ENCODE results near the gene ZNRF4.
A peak's percentile ranks its signal among the peaks of the same experiment; 100 is the strongest.
"Not testable (repeated sequence)": the region's sequence is repeated elsewhere in the genome, so short reads cannot be mapped to it uniquely, and the experiment has no call there.

ZNRF4 gene

DNA sequence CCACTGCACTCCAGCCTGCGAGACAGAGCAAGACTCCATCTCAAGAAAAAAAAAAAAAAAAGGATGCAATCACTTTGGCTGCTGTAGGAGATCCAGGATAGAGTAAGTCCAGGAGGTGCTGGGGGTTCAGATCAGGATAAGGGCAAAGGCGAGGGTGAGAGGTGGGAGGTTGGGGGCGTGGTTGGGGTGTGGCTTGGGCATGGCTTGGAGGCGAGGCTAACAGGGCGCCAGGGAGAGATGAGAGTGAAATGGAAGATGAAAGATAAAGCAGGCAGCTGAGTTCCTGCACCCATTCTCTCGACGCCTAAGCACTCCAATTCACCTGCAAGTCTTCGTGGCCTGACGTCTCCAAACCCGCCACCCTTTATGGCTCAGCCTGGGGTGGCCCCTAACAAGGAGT is 25.0 kb upstream of the ZNRF4 start:
- no peaks in the 10 kb centered on the region for H3K36me3 ChIP-seq (ENCODE audit: insufficient read depth, low read length)
- no peak overlapping the region for H2AFZ ChIP-seq (ENCODE audit: low read length, unreplicated experiment)
- no peak overlapping the region for H3K27ac ChIP-seq (ENCODE audit: low read depth, low read length)
- peaks cover 2% of the 10 kb centered on the region for H3K4me1 ChIP-seq (ENCODE audit: control insufficient read depth, insufficient read depth, low read length, unreplicated experiment)
- H3K4me3 ChIP-seq (ENCODE audit: low read depth, low read length): no peak overlapping the region
- no peaks in the 10 kb centered on the region for H3K79me2 ChIP-seq (ENCODE audit: control insufficient read depth, insufficient read depth, low read length, unreplicated experiment)
- H3K27me3 ChIP-seq (ENCODE audit: insufficient read depth, low read length): peaks cover 15% of the 10 kb centered on the region

DNA sequence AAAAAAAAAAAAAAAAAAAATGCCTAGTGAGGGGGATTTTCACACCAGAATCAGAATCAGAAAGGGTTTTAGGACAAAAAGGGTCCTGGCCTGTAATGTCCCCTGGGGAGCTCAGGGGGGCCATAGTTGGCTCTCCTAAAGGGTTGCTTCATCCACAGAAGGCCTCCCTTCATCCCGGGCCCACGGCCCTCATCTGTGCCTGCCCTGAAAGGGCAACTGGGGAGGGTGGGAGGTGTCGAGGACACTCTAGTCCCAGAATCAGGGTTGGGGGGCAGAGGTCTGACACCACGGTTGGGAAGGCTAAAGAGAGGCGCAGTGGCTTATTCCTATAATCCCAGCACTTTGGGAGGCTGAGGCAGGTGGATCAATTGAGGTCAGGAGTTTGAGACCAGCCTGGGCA is 22.5 kb upstream of the ZNRF4 start:
- Histone ChIP-seq H3K27ac (ENCODE audit: low read depth, low read length) (no peak overlapping the region), H3K79me2 (ENCODE audit: control insufficient read depth, insufficient read depth, low read length, unreplicated experiment) (no peaks in the 10 kb centered on the region), H2AFZ (ENCODE audit: low read length, unreplicated experiment) (no peak overlapping the region), H3K4me1 (ENCODE audit: control insufficient read depth, insufficient read depth, low read length, unreplicated experiment) (peaks cover 9% of the 10 kb centered on the region), H3K4me3 (ENCODE audit: low read depth, low read length) (no peak overlapping the region), H3K36me3 (ENCODE audit: insufficient read depth, low read length) (no peaks in the 10 kb centered on the region), H3K27me3 (ENCODE audit: insufficient read depth, low read length) (no peaks in the 10 kb centered on the region)

DNA sequence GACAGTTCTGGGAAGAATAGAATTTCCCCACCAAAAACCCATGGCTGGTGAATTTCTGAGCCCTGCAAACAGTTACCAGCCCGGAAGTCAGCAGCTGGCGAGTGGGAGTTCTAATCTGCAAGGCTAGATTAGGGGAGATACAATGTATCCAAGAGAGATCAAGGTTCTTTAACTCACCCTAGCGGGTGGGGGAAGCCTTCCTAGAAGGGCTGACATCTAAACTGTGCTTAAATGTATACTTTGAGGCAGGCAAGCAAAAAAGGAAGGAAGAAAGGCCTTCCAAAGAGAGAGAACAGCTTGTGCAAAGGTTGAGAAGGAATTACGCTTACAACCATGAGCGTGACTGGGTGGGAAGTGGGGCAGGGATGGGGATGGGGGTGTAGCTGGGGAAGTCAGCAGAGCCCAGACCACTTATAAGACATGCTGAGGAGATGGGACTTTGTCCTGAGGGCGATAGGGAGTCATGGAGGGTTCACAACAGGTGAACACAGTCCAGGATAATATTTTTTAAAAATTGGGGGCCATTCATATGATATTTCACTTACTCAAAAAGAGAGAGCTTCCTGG is 20.8 kb upstream of the ZNRF4 start:
- no peak overlapping the region for H2AFZ ChIP-seq (ENCODE audit: low read length, unreplicated experiment)
- H3K27ac ChIP-seq (ENCODE audit: low read depth, low read length): no peak overlapping the region
- H3K79me2 ChIP-seq (ENCODE audit: control insufficient read depth, insufficient read depth, low read length, unreplicated experiment): no peaks in the 10 kb centered on the region
- no peak overlapping the region for H3K4me3 ChIP-seq (ENCODE audit: low read depth, low read length)
- peaks cover 9% of the 10 kb centered on the region for H3K4me1 ChIP-seq (ENCODE audit: control insufficient read depth, insufficient read depth, low read length, unreplicated experiment)
- no peaks in the 10 kb centered on the region for H3K27me3 ChIP-seq (ENCODE audit: insufficient read depth, low read length)
- no peaks in the 10 kb centered on the region for H3K36me3 ChIP-seq (ENCODE audit: insufficient read depth, low read length)

DNA sequence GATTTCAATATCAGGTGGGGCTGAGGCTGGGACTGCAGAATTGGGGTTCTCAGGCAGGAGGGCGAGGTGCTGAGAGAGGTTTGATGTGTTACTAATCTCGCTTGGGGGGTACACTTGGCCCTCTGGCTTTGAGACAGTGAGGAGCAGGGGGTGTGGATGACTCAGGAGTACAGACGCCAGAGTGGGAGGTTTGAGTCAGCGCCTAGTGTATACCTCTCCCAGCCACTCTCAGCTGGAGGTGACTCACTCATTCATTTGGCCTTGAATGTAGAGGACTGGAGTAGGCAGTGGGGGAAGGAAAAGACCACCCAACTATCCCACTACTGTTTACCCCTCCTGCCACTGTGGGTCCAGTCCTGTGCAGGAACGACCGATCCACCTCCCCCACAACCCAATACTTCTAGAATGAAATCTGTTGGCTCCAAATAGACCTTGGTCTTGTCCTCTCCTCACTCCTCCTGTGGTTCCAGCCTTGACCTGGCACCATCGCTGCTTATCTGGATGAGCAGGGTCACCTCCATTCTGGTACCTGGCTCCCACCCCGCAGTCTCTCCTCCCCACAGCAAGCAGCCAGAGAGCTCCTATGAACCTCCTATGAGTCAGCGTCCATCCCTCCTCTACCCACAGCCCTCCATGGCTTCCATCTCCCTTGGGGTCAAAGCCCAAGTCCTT is 20.1 kb upstream of the ZNRF4 start:
- Histone ChIP-seq H3K27ac (ENCODE audit: low read depth, low read length) (peak overlapping the region; percentile 82), H3K27me3 (ENCODE audit: insufficient read depth, low read length) (no peaks in the 10 kb centered on the region), H2AFZ (ENCODE audit: low read length, unreplicated experiment) (no peak overlapping the region), H3K4me3 (ENCODE audit: low read depth, low read length) (no peak overlapping the region), H3K79me2 (ENCODE audit: control insufficient read depth, insufficient read depth, low read length, unreplicated experiment) (no peaks in the 10 kb centered on the region), H3K4me1 (ENCODE audit: control insufficient read depth, insufficient read depth, low read length, unreplicated experiment) (peaks cover 9% of the 10 kb centered on the region), H3K36me3 (ENCODE audit: insufficient read depth, low read length) (no peaks in the 10 kb centered on the region)

DNA sequence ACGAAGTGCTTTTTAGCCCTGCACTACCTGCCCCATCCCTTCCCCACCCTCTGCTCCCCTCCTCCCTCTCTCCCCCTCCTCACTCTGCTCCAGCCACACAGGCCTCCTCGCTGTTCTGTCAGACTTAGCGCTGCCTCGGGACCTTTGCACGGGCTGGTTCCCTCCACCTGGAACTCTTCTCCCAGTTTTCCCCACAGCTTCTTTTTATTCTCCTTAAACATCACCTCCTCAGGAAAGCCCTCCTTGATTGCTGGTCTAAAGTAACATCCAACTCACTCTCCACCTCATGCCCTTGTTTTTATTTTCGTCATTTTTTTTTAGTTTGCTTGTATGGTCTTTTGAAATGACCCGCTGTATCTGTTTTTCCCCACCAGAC is 19.6 kb upstream of the ZNRF4 start:
- Histone ChIP-seq H3K27me3 (ENCODE audit: insufficient read depth, low read length) (no peaks in the 10 kb centered on the region), H3K79me2 (ENCODE audit: control insufficient read depth, insufficient read depth, low read length, unreplicated experiment) (no peaks in the 10 kb centered on the region), H2AFZ (ENCODE audit: low read length, unreplicated experiment) (no peak overlapping the region), H3K27ac (ENCODE audit: low read depth, low read length) (peak overlapping the region; percentile 82; the same call in 1 of the 2 replicates), H3K36me3 (ENCODE audit: insufficient read depth, low read length) (no peaks in the 10 kb centered on the region), H3K4me3 (ENCODE audit: low read depth, low read length) (no peak overlapping the region), H3K4me1 (ENCODE audit: control insufficient read depth, insufficient read depth, low read length, unreplicated experiment) (peaks cover 9% of the 10 kb centered on the region)

DNA sequence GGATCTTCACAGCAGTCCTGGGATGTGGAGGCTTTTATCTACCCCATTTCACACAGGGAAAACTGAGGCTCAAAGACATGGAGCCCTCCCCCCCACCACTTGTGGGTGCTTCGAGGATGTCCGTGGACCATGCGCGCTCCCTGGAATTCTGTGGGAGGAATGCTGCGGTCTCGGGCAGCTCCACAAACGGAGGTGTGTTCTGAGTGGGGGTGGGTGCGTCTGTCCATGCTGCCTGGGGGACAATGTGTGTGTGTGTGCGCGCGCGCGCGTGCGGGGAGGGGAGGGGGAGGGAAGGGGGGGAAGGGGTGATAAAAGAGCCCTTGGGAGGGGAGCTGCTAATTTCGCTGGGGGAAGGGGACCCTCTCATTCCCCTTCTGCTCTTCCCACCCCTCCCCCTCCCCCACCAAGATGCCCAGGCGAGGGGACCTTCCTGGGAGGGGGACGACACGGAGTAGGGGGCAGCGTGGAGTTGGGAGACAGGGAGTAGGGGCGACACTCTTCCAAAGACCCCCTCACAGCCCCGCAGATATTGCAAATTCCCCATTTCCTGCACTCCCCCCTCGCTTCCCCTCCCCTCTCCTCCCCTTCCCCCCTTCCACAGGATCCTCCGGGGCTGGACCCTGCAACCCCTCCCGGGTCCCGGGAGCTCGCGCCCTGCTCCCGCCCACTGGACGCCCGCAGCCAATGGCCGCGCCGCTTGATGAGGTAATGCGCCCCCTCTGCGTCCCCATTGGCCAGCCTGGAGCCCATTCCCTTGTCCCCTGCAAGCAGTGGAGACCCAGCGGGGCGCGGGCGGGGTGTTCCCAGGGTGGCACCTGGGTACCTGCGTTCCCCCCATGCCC is 18.9 kb upstream of the ZNRF4 start:
- Histone ChIP-seq H3K4me3 (ENCODE audit: low read depth, low read length) (no peak overlapping the region), H3K36me3 (ENCODE audit: insufficient read depth, low read length) (no peaks in the 10 kb centered on the region), H2AFZ (ENCODE audit: low read length, unreplicated experiment) (no peak overlapping the region), H3K4me1 (ENCODE audit: control insufficient read depth, insufficient read depth, low read length, unreplicated experiment) (peaks cover 9% of the 10 kb centered on the region), H3K27me3 (ENCODE audit: insufficient read depth, low read length) (no peaks in the 10 kb centered on the region), H3K79me2 (ENCODE audit: control insufficient read depth, insufficient read depth, low read length, unreplicated experiment) (no peaks in the 10 kb centered on the region), H3K27ac (ENCODE audit: low read depth, low read length) (no peak overlapping the region)

DNA sequence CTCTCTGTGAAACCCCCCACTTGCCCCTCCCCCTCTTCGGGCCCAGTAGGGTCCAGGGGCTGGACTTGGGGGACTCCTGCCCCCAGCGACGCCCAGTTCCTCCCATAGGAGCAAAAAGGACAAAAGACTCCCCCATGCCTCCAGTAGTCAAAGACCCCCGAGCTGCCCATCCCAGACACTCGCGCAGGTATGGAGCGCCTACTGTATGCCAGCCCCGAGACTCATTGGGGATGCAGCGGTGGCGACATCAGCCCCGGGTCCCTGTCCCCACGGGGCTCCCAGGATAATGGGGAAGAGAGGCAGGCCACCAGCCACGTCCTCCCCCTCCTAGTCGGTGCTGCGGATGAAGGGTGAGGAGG is 18.3 kb upstream of the ZNRF4 start:
- no peak overlapping the region for H3K4me3 ChIP-seq (ENCODE audit: low read depth, low read length)
- no peak overlapping the region for H2AFZ ChIP-seq (ENCODE audit: low read length, unreplicated experiment)
- H3K79me2 ChIP-seq (ENCODE audit: control insufficient read depth, insufficient read depth, low read length, unreplicated experiment): no peaks in the 10 kb centered on the region

DNA sequence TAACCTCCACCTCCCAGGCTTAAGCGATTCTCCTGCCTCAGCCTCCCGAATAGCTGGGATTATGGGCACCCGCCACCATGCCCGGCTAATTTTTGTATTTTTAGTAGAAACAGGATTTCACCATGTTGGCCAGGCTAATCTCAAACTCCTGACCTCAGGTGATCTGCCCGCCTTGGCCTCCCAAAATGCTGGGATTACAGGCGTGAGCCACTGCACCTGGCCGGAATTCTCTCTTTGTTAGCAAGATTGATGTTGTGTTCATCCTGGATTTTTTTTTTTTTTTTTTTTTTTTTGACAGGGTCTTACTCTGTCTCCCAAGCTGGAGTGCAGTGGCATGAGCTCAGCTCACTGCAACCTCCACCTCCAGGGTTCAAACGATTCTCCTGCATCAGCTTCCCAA is 16.5 kb upstream of the ZNRF4 start:
- H3K36me3 ChIP-seq (ENCODE audit: insufficient read depth, low read length); H2AFZ ChIP-seq (ENCODE audit: low read length, unreplicated experiment); H3K27me3 ChIP-seq (ENCODE audit: insufficient read depth, low read length); H3K27ac ChIP-seq (ENCODE audit: low read depth, low read length); H3K79me2 ChIP-seq (ENCODE audit: control insufficient read depth, insufficient read depth, low read length, unreplicated experiment); H3K4me1 ChIP-seq (ENCODE audit: control insufficient read depth, insufficient read depth, low read length, unreplicated experiment); H3K4me3 ChIP-seq (ENCODE audit: low read depth, low read length): not testable (repeated sequence)

More for the DNA sequence above, 18.3 kb upstream of the ZNRF4 start:
- H3K36me3 ChIP-seq (ENCODE audit: insufficient read depth, low read length): no peaks in the 10 kb centered on the region
- no peaks in the 10 kb centered on the region for H3K27me3 ChIP-seq (ENCODE audit: insufficient read depth, low read length)
- H3K4me1 ChIP-seq (ENCODE audit: control insufficient read depth, insufficient read depth, low read length, unreplicated experiment): peaks cover 9% of the 10 kb centered on the region
- H3K27ac ChIP-seq (ENCODE audit: low read depth, low read length): no peak overlapping the region

DNA sequence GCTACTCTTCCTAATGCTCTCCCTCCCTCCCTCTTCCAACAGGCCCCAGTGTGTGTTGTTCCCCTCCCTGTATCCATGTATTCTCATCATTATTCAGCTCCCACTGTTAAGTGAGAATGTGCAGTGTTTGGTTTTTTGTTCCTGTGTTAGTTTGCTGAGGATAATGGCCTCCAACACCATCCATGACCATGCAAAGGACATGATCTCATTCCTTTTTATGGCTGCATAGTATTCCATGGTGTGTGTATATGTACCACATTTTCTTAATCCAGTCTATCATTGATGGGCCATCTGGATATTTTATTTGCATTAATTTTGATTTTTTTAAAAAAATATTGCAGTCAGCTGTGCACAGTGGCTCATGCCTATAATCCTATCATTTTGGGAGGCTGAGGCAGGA is 15.8 kb upstream of the ZNRF4 start:
- H3K27me3 ChIP-seq (ENCODE audit: insufficient read depth, low read length): no peaks in the 10 kb centered on the region
- no peak overlapping the region for H2AFZ ChIP-seq (ENCODE audit: low read length, unreplicated experiment)
- H3K79me2 ChIP-seq (ENCODE audit: control insufficient read depth, insufficient read depth, low read length, unreplicated experiment): no peaks in the 10 kb centered on the region
- H3K4me3 ChIP-seq (ENCODE audit: low read depth, low read length): no peak overlapping the region
- H3K36me3 ChIP-seq (ENCODE audit: insufficient read depth, low read length): no peaks in the 10 kb centered on the region
- H3K27ac ChIP-seq (ENCODE audit: low read depth, low read length): no peak overlapping the region
- H3K4me1 ChIP-seq (ENCODE audit: control insufficient read depth, insufficient read depth, low read length, unreplicated experiment): peaks cover 9% of the 10 kb centered on the region

DNA sequence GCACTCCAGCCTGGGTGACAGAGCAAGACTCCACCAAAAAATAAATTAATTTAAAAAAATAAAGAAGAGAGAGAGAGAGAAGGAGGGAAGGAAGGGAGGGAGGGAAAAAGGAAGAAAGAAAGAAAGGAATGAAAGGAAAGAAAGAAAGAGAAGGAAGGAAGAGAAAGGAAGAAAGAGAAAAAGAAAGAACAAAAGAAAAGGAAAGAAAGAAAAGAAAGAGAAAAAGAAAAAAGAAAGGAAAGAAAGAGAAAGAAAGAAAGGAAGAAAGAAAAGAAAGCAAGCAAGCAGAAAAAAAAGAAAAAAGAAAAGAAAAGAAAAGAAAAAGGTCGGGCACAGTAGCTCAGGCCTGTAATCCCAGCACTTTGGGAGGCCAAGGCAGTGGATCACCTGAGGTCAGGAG is 14.9 kb upstream of the ZNRF4 start:
- Histone ChIP-seq H3K27me3 (ENCODE audit: insufficient read depth, low read length) (no peaks in the 10 kb centered on the region), H3K4me1 (ENCODE audit: control insufficient read depth, insufficient read depth, low read length, unreplicated experiment) (peaks cover 6% of the 10 kb centered on the region), H3K4me3 (ENCODE audit: low read depth, low read length) (no peak overlapping the region), H3K79me2 (ENCODE audit: control insufficient read depth, insufficient read depth, low read length, unreplicated experiment) (no peaks in the 10 kb centered on the region), H3K36me3 (ENCODE audit: insufficient read depth, low read length) (no peaks in the 10 kb centered on the region), H2AFZ (ENCODE audit: low read length, unreplicated experiment) (no peak overlapping the region), H3K27ac (ENCODE audit: low read depth, low read length) (no peak overlapping the region)

DNA sequence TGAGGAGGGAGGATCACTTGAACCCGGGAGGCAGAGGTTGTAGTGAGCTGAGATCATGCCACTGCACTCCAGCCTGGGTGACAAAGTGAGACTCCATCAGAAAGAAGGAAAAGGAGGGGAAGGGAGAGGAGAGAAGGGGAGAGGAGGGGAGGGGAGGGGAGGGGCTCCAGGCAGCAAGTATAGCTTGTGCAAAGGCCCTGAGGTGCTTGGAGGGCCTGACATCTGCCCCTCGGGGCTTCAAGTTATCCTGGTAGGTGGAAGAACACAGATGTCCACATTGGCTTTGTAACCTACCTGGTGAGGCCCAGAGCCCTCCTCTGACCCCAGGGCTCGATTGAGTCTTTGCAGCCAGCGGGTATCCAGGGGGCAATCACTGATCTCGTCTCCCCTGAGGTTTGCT is 11.5 kb upstream of the ZNRF4 start:
- Histone ChIP-seq H3K27ac (ENCODE audit: low read depth, low read length) (no peak overlapping the region), H3K79me2 (ENCODE audit: control insufficient read depth, insufficient read depth, low read length, unreplicated experiment) (no peaks in the 10 kb centered on the region), H3K4me1 (ENCODE audit: control insufficient read depth, insufficient read depth, low read length, unreplicated experiment) (no peaks in the 10 kb centered on the region), H3K27me3 (ENCODE audit: insufficient read depth, low read length) (peaks cover 4% of the 10 kb centered on the region; the same call in 1 of the 2 replicates), H3K36me3 (ENCODE audit: insufficient read depth, low read length) (no peaks in the 10 kb centered on the region), H2AFZ (ENCODE audit: low read length, unreplicated experiment) (no peak overlapping the region), H3K4me3 (ENCODE audit: low read depth, low read length) (no peak overlapping the region)
